ENCODE data around the gene REV3L. TPM values are rescaled to one million over a fixed set of nuclear protein-coding genes. Genes with fewer than 3 reads are reported as not detected.

REV3L gene
- total RNA-seq, 1 experiment from 2014 or later = 12.8 TPM

GRCh38 chr6:111294374-111294967 lies 188.5 kb downstream of the REV3L start:
- DNase-seq (ENCODE audit: low read depth, low spot score) (no peak), ATAC-seq (no peak; the same call in 1 of the 2 replicates)
- Histone ChIP-seq H3K4me3 (replicated peaks in 1 of 2; ENCODE audit: low read depth in 1 of 2, low read length in 2 of 2) (no peak overlapping the region), H2AFZ (ENCODE audit: low read depth, low read length, poor library complexity, severe bottlenecking) (no peak overlapping the region), H4K20me1 (ENCODE audit: insufficient read depth) (no peaks in the 10 kb centered on the region), H3K79me2 (ENCODE audit: insufficient read depth, low read length) (no peaks in the 10 kb centered on the region), H3K27me3 (ENCODE audit: insufficient read depth, low read length) (no peaks in the 10 kb centered on the region), H3K9ac (ENCODE audit: low read length) (no peak overlapping the region), H3K9me3 (ENCODE audit: control insufficient read depth in 1 of 2, insufficient read depth in 1 of 2, low read depth in 1 of 2, low read length in 2 of 2) (no peaks in the 10 kb centered on the region), H3K4me1 (ENCODE audit: control insufficient read depth in 1 of 2, insufficient read depth in 2 of 2, low read length in 2 of 2) (no peaks in the 10 kb centered on the region), H3K4me2 (ENCODE audit: low read length) (no peak overlapping the region), H3K27ac (ENCODE audit: low read depth, low read length) (no peak overlapping the region), H3K36me3 (ENCODE audit: control insufficient read depth in 1 of 2, insufficient read depth in 2 of 2, low read length in 2 of 2) (peaks cover 0 to 3% of the 10 kb centered on the region in 2 experiments; a peak in 1 of 4 replicates), H3K9me2 (ENCODE audit: insufficient read depth) (no peaks in the 10 kb centered on the region)
- RAD21 ChIA-PET (ENCODE audit: low non-redundant PET in 1 of 2, low total read pairs in 2 of 2, uncharacterized antibody in 2 of 2, unreplicated experiment in 2 of 2) = no interaction called here
- CTCF ChIA-PET = no interaction called here
- TF ChIP-seq CEBPB (IDR thresholded peaks at IDR 0.05; ENCODE audit: low read depth) (no peak), ZFX (IDR thresholded peaks at IDR 0.05) (no peak), FOSL1 (IDR thresholded peaks at IDR 0.05; ENCODE audit: low read depth) (no peak), EZH2 (IDR thresholded peaks at IDR 0.05) (no peak), ATF3 (IDR thresholded peaks at IDR 0.05) (no peak), ZNF274 (IDR thresholded peaks at IDR 0.05; ENCODE audit: low read depth, low read length) (no peak), RAD21 (IDR thresholded peaks at IDR 0.05; ENCODE audit: low read depth) (no peak), MAX (IDR thresholded peaks at IDR 0.05) (no peak), REST (IDR thresholded peaks at IDR 0.05; ENCODE audit: low read depth) (no peak), CTCF (IDR thresholded peaks at IDR 0.05 in 2 of 3, conservative IDR thresholded peaks at IDR 0.05 in 1 of 3; ENCODE audit: borderline replicate concordance in 1 of 3, insufficient read depth in 1 of 3, low read depth in 2 of 3, low read length in 2 of 3) (no peak), SIN3A (IDR thresholded peaks at IDR 0.05; ENCODE audit: low read depth) (no peak)
- intact Hi-C loops (cut with micrococcal nuclease) = no loop called here
- BruUV-seq (replicated peaks) = no TSS peak
- POLR2A ChIA-PET = no interaction called here
